ENCODE data around the gene CRYBG3.

The CRYBG3 gene

DNA sequence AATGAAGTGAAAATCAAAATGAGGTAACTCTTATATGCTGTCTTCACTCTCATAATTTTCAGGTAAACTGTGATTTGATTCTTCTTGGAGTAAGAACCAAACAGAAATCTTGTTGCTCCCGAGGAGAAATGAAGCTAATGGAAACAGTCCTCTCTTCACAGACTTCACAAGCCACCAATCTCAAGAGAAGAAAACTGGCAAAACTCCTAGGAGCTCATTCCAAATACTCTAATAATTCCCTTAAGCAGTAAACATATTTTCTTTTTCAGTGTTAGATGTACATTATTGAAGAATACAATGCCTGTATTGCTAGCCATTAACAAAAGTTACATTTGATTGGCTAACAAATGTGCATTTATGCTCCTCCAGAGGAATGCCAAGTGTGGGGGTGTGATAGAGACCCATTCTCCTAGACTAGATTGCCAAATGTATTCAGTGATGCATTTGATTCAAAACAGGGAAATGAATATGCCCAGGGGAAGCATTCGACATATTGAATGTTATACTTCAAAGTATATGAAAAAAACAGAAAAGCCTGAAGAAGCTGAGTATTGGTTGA is 162.2 kb downstream of the CRYBG3 start:
- no peak for DNase-seq

DNA sequence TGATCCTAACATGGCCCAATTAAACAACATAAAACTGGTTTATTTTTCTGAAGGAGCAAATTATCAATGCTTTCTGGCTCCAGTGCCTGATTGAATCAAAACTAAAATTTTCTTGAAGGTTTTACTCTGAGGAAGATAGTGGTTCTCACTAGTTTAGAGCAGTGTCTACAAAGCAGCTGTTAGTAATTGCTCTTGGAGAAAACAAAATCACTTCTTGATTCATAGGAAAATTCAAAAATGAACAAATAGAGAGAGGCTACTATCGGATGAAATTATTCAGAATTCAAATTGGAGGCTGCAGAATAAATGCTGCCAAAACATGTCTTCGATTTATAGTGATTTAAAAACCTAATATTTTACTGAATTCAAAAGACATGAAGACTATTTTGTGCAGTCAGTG is 165.5 kb downstream of the CRYBG3 start:
- DNase-seq = no peak

DNA sequence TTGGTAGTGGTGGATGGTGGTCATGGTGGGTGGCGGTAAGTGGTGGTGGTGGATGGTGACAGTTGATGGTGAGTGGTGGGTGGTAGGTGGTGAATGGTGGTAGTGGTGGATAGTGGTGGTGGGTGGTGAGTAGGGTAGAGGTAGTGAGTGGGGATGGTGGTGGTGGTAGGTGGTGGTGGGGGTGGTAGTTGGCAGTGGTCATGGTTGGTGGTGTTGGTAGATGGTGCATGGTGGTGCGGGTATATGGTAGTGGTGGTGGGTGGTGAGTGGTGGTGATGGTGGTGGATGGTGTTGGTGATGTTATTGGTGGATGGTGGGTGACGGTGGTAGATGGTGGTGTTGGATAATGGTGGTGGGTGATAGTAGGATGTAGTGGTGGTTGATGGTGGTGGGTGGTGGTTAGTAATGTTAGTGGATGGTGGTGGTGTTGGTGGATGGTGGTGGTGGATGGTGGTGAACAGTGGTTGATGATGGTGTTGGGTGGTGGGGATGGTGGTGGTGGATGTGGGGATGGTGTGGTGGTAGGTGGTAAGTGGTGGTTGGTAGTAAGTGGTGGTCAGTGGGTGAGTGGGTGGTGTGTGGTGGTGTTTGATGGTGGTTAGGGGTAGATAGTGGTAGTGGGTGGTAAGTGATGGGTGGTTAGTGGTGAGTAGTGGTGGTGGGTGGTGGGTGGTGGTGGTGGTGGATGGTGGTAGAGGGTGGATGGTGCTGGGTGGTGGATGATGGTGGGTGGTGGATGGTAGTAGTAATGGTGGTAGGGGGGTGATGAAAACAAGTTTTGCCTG is 167.2 kb downstream of the CRYBG3 start:
- no peak for DNase-seq

DNA sequence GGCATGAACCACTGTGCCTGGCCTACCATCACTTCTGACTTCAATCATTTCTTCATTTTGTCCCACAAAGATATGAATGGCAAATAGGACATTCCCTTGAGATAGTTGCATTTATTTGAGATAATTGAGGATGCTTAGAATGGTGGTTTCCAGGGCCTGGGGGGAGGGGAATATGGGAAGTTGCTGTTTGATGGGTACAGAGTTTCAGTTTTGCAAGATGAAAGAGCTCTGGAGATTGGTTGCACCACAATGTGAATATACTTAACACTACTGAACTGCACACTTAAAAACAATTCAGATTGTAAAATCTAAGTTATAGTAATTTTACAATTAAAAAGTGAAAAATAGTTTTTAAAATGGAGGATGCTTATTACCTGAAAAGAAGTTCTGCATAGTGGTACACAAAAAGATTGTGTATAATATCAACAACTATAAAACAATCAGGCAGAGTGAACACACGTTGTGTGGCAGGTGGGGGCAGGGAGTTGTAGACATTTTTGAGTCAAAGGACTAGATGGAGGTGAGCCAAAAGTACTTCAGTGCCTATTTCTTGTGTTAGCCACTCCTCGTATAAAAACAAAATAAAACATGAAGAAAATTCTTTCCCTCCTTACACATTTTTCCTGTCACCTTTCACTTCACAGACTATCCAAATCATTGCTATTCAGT is 168.9 kb downstream of the CRYBG3 start:
- no peak for DNase-seq

DNA sequence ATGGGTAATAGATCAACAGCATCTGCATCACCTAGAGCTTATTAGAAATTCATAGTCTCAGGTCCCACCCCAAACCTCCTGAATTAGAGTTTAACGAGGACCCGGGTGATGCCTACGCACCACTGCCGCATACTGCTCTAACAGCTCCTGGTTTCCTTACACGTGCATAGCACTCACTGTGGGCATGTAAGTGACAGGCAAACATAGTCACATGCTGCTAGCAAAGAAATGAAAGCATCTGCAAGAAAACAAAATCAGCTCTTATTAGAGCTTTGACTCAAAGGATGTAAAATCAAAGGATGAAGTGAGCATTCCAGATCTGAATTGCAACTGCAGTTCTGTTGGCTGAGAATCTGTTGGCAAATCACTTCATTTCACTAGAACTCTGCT is 169.5 kb downstream of the CRYBG3 start:
- DNase-seq = no peak

DNA sequence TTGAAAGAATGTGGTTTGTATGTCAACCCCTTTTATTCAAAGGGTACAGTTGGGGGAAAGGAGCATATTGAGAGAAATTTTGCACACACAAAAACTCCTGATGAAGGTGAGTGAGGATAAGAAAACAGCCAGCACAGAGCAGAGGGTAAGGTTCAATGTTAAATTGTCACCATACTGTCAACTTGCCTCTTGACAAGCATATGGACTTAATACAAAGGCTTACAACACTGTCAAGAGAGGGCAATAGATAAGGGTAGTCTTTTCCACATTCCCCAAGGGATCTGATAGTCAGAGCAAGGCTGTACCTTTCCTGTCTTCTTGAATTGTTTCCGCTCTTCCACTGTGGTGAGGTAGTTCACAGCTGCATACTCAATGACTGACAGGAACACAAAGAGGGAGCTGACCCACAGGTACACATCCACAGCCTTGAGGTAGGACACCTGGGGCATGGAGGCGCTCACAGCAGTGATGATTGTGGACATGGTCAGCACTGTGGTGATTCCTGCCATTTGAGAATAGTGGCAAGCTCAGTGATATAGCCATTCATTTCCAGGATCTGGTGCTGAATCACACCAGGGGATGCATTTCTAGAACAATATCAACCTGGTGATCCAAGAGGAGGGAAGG is 170.8 kb downstream of the CRYBG3 start:
- DNase-seq = no peak

DNA sequence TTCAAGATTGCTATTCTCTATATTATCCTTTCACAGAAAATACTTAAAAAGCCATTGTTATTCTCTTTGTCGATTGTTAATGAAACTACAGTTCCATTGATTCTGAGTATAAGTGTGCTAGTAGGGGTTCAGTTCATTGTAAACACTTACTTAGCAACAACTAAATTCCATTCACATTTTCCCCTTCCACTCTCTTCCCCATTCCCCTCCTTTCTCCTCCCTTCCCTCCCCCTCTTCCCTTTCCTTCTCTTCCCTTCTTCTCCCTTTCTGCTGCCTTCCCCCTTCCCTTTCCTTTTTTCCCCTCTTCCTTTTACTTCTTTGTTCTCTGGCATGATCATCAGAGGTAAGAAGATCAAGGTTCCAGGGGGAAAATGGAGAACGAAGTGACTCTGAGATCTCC is 171.7 kb downstream of the CRYBG3 start:
- DNase-seq = no peak

DNA sequence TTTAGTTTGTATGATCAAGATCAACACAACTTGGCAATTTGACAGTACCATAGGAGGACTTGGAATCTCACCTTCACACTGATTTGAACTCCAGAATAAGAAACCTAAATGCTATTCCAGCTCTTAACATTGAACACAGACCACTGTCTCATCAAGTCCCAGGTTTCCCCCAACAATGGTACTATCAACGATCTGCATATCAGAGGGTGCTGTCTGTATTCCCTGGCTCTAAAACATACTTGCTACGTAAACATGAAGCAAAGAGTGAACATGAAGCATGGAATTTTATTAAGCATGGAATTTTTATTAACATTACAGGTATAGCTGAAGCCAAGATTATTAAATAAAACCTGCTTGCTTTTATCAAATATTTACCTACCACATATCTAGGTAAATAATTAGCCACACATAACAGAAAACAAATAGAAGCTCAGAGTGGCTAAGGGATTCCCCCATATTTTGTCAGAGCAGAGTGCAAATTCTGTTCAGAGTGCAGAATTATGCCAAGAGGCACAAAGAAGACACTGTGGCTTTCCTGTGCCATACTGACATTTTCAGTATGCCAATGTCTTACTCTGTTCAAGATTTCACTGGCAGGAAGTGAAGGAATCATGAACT is 172.6 kb downstream of the CRYBG3 start:
- no peak for DNase-seq
